GM23248 (cell line): ENCODE data around the gene ZFP2. TPM values are rescaled to one million over a fixed set of nuclear protein-coding genes. Genes with fewer than 3 reads are reported as not detected.

Experiments used
- DNase-seq: peaks from one replicate; pipeline ENCODE4 v3.0.0-alpha.2; 2015
- H2AFZ ChIP-seq: fragments of 200-600 bp; sonication (generic); 2 replicates; pipeline ENCODE4 v1.6.1; 2016; ENCODE audit warnings: antibody characterized with exemption
- H3F3A ChIP-seq: fragments of 200-600 bp; sonication (generic); 2 replicates; pipeline ENCODE4 v1.6.1; 2016; ENCODE audit warnings: mild to moderate bottlenecking, antibody characterized with exemption, mixed run types; ENCODE audit not compliant: insufficient read depth
- H3K27ac ChIP-seq: fragments of 200-600 bp; sonication (generic); 2 replicates; pipeline ENCODE4 v1.5.1; 2016; ENCODE audit warnings: mild to moderate bottlenecking
- H3K27me3 ChIP-seq: fragments of 200-600 bp; sonication (generic); replicated peaks from 2 replicates; pipeline ENCODE4 v1.6.1; 2016; ENCODE audit warnings: mild to moderate bottlenecking; ENCODE audit not compliant: insufficient read depth
- H3K36me3 ChIP-seq: fragments of 200-600 bp; sonication (generic); 2 replicates; pipeline ENCODE4 v1.6.1; 2016; ENCODE audit warnings: low read depth, mild to moderate bottlenecking
- H3K4me1 ChIP-seq: fragments of 200-600 bp; sonication (generic); 2 replicates; pipeline ENCODE4 v1.6.1; 2016; ENCODE audit warnings: mild to moderate bottlenecking; ENCODE audit not compliant: insufficient read depth
- H3K4me2 ChIP-seq: fragments of 200-600 bp; sonication (generic); one replicate; pipeline ENCODE4 v1.6.1; 2016; ENCODE audit warnings: mild to moderate bottlenecking; ENCODE audit not compliant: unreplicated experiment
- H3K4me3 ChIP-seq: fragments of 200-600 bp; sonication (generic); 2 replicates; pipeline ENCODE4 v1.5.1; 2016; ENCODE audit warnings: mild to moderate bottlenecking
- H3K79me2 ChIP-seq: fragments of 200-600 bp; sonication (generic); 2 replicates; pipeline ENCODE4 v1.6.1; 2016; ENCODE audit warnings: mild to moderate bottlenecking; ENCODE audit not compliant: insufficient read depth
- H3K9ac ChIP-seq: fragments of 200-600 bp; sonication (generic); 2 replicates; pipeline ENCODE4 v1.6.1; 2016; ENCODE audit warnings: mild to moderate bottlenecking
- H3K9me2 ChIP-seq: fragments of 200-600 bp; sonication (generic); 2 replicates; pipeline ENCODE4 v1.6.1; 2016; ENCODE audit warnings: mixed run types, mild to moderate bottlenecking, moderate library complexity; ENCODE audit not compliant: insufficient read depth
- H3K9me3 ChIP-seq: fragments of 200-600 bp; sonication (generic); one replicate; pipeline ENCODE4 v1.6.1; 2017; ENCODE audit warnings: low read depth
- H4K20me1 ChIP-seq: fragments of 200-600 bp; sonication (generic); 2 replicates; pipeline ENCODE4 v1.6.0; 2016; ENCODE audit not compliant: insufficient read depth
- EZH2 ChIP-seq: fragments of 200-600 bp; sonication (generic); IDR thresholded peaks from 2 replicates; pipeline ENCODE4 v1.6.1; 2018; ENCODE audit warnings: antibody characterized with exemption, mild to moderate bottlenecking; ENCODE audit not compliant: insufficient read depth, poor library complexity, severe bottlenecking
- EZH2phosphoT487 ChIP-seq: fragments of 200-600 bp; sonication (generic); IDR thresholded peaks from 2 replicates; pipeline ENCODE4 v1.6.1; 2018; ENCODE audit warnings: antibody characterized with exemption, moderate library complexity, mild to moderate bottlenecking, low read depth; ENCODE audit not compliant: insufficient read depth
- WGBS, 2 experiments: methylation state at CpG; one replicate each; pipeline ENCODE4 v1.1.6; 2015 to 2017; ENCODE audit warnings: low lambda C conversion rate in 2 of 2, low coverage in 1 of 2; ENCODE audit errors: missing lambda C conversion rate in 2 of 2; 5-methylcytosine and 5-hydroxymethylcytosine counted together
- in situ Hi-C: fragments of 300-500 bp; cut with MboI; formaldehyde crosslinking; loops from 2 replicates; pipeline ENCODE4 v1.15.0; 2020
- polyA plus RNA-seq: library from polyadenylated mRNA; unstranded; fragments of >200 nt; fragmentation: Nextera tagmentation; extraction: Ambion mirVana; gene quantifications from 2 replicates; pipeline ENCODE4 v1.2.1, GENCODE V29; 2016
- total RNA-seq: library from RNA; depleted of rRNA; stranded (reverse); fragments of >200 nt; shearing (Covaris generic); gene quantifications from 2 replicates; pipeline ENCODE4 v1.2.3, GENCODE V29; 2014; rRNA removed

The ZFP2 gene
- 1.8 and 2.5 TPM in 2 replicates for total RNA-seq
- polyA plus RNA-seq: 0.65 and 0.74 TPM in 2 replicates

GRCh38 chr5:178895615-178896571 lies at the start of gene ZFP2:
TSS of gene ZFP2 (plus strand) at chr5:178895913. CDS start at chr5:178931314, 35,401 bp downstream.
- no peak for TF ChIP-seq EZH2phosphoT487
- no peak for TF ChIP-seq EZH2
- no peaks in the 10 kb centered on the region for H3F3A ChIP-seq
- no peaks in the 10 kb centered on the region for H3K27me3 ChIP-seq
- peak within 1 kb of the TSS; percentile 78 for H3K4me3 ChIP-seq
- no peak within 1 kb of the TSS for H3K27ac ChIP-seq
- H3K9me2 ChIP-seq: no peaks in the 10 kb centered on the region
- WGBS, 2 experiments: 3% methylated on average over 62 to 65 of the region's 79 CpGs
- peak within 1 kb of the TSS; percentile 69 for H3K9ac ChIP-seq
- peak within 1 kb of the TSS; percentile 91 for H2AFZ ChIP-seq
- H3K4me1 ChIP-seq: no peaks in the 10 kb centered on the region
- H3K4me2 ChIP-seq: peak within 1 kb of the TSS; percentile 79
- no peaks in the 10 kb centered on the region for H4K20me1 ChIP-seq
- H3K79me2 ChIP-seq: no peaks in the 10 kb centered on the region
- no peaks in the 10 kb centered on the region for H3K9me3 ChIP-seq
- in situ Hi-C loops: no loop called here
- H3K36me3 ChIP-seq: no peaks in the 10 kb centered on the region
- peak; percentile 76 for DNase-seq

- Histone ChIP-seq H4K20me1 (no peaks in the 10 kb centered on the region), H2AFZ (no peak overlapping the region), H3K9me3 (no peaks in the 10 kb centered on the region), H3K79me2 (no peaks in the 10 kb centered on the region), H3F3A (no peaks in the 10 kb centered on the region), H3K27ac (no peak overlapping the region), H3K9me2 (no peaks in the 10 kb centered on the region), H3K4me2 (no peak overlapping the region), H3K9ac (no peak overlapping the region), H3K36me3 (no peaks in the 10 kb centered on the region), H3K27me3 (no peaks in the 10 kb centered on the region), H3K4me3 (no peak overlapping the region), H3K4me1 (no peaks in the 10 kb centered on the region)
- TF ChIP-seq EZH2 (no peak), EZH2phosphoT487 (no peak)
- in situ Hi-C loops: no loop called here
- WGBS, 2 experiments: 67 to 75% methylated on average over 5 of the region's 5 CpGs
- no peak for DNase-seq
Measured at GRCh38 chr5:178849316-178849715, 46.4 kb upstream of the ZFP2 start.

- no peak overlapping the region for H3K4me3 ChIP-seq
- no peaks in the 10 kb centered on the region for H3K79me2 ChIP-seq
- H3K27ac ChIP-seq: no peak overlapping the region
- no peak for TF ChIP-seq EZH2
- no peak for TF ChIP-seq EZH2phosphoT487
- no peaks in the 10 kb centered on the region for H3F3A ChIP-seq
- H3K4me1 ChIP-seq: no peaks in the 10 kb centered on the region
- no peak for DNase-seq
- H3K9ac ChIP-seq: no peak overlapping the region
- H2AFZ ChIP-seq: no peak overlapping the region
- H3K9me2 ChIP-seq: no peaks in the 10 kb centered on the region
- H3K27me3 ChIP-seq: no peaks in the 10 kb centered on the region
- no peaks in the 10 kb centered on the region for H4K20me1 ChIP-seq
- 46 to 52% methylated on average over 3 of the region's 3 CpGs for WGBS, 2 experiments
- no peaks in the 10 kb centered on the region for H3K36me3 ChIP-seq
- no peak overlapping the region for H3K4me2 ChIP-seq
- no peaks in the 10 kb centered on the region for H3K9me3 ChIP-seq
- in situ Hi-C loops: no loop called here
Measured at GRCh38 chr5:178851951-178852350, 43.8 kb upstream of the ZFP2 start.

- in situ Hi-C loops: no loop called here
- no peak for TF ChIP-seq EZH2
- no peak for TF ChIP-seq EZH2phosphoT487
- WGBS, 2 experiments: 37 to 44% methylated on average over 5 of the region's 5 CpGs
Measured at GRCh38 chr5:178854284-178854683, 41.4 kb upstream of the ZFP2 start.

More at GRCh38 chr5:178854284-178854683, 41.4 kb upstream of the ZFP2 start:
- Histone ChIP-seq H3K27ac (no peak overlapping the region), H4K20me1 (no peaks in the 10 kb centered on the region), H3K4me1 (no peaks in the 10 kb centered on the region), H3K9ac (no peak overlapping the region), H3K4me2 (no peak overlapping the region), H2AFZ (no peak overlapping the region), H3K27me3 (no peaks in the 10 kb centered on the region), H3K9me3 (no peaks in the 10 kb centered on the region), H3K9me2 (no peaks in the 10 kb centered on the region), H3K36me3 (no peaks in the 10 kb centered on the region), H3K79me2 (no peaks in the 10 kb centered on the region), H3K4me3 (no peak overlapping the region), H3F3A (no peaks in the 10 kb centered on the region)
- no peak for DNase-seq
